ENCODE results near the gene SKI. TPM values are rescaled to one million over a fixed set of nuclear protein-coding genes. Genes with fewer than 3 reads are reported as not detected.
A peak's percentile ranks its signal among the peaks of the same experiment; 100 is the strongest.

Gene SKI
- total RNA-seq, 1 donor from 2014 or later = 78.9 TPM

DNA sequence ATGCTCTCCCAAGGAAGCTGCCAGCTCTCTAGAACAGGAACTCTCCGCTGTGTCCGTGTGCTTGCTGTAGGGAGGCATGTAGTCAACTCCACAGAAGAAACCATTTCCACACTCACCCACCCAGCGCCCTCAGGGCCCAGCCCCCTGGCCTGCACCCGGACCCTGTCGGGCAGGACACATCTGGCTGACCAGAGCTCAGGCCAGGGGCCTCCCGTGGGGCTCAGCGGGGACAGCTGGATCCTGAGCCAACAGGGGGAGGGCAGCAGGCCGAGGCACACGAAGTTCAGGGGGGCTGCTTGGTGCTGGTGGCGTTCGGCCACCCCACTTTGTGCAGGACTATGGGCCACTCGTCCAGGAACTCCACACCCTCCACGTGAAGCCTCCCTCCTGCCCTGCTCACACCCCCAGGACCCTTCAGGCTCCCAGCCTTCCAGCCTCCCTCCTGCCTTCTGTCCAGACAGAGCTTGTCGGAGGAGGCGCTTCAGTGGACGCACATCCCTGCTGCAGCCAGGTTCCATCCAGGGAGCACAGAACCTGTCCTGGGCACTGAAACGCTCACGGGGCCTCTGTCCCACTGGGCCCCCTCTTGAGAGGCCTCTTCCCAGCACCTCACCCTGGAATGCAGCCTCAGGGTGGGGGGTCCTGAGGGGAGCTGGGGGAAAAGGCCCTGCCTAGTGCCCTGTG is 18.6 kb upstream of the SKI start:
- DNase-seq (ENCODE audit: low spot score) = no peak

GRCh38 chr1:2210084-2210653 is 17.9 kb upstream of the SKI start:
- no peak for DNase-seq (ENCODE audit: low spot score)

GRCh38 chr1:2210786-2211185 is 17.3 kb upstream of the SKI start:
- DNase-seq (ENCODE audit: low spot score) = no peak

DNA sequence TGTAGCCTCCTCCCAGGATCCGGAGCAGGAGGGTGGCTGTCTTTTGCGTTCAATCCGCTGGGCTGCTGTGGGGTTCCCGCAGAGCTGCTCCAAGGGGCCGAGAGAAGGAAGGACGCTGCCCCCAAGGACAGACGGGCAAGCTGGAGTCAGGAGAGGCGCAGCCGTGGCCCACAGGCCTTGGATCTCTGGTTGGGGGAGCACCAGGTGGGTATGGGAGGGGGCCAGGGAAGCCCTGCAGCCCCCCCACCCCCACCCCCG is 15.9 kb upstream of the SKI start:
- no peak for DNase-seq (ENCODE audit: low spot score)

DNA sequence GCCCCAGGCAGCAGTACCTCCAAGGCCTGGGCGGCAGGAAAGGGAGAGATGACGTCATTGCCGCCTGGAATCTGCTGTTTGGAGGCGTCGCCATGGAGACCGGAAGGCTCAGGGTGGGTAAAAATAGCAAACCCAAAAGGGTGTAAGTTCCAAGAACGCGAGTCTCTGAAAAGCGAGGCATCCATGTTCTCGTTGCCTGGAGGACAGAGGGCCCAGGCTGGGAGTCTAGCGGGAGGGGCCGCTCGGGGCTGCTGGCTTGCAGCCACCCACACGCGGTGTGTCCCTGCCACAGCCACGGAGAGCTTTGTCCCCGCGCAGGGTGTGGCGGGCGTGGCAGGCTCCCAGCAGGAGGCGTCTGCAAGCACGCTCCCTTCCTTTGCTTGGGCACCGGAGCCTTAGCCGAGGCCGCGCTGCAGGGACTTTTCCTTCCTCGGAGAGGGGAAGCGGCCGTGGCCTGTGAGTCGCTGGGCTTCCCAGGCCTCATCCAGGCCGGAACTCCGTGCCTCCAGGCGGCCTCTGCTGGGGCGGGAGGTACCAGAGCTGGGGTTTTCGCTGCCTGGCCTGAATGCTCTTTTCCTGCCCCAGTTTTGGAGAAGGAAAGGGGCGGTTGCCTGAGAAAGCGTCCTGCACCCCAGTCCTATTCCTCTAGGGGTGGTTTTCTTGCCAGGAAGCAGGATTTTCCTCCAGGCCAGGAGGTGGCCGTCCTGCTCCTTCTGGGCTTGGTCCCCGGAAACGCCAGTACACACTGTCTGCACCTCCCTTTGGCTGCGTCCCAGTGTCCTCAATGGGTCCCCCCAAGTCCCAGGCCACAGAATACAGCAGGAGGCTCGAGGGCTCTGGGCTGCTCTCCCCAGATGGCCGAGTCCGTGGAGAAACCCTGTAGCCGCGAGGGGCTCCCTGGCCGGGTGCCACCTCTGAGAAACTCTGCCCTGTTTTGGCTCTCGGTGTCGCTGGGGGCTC is 15.3 kb upstream of the SKI start:
- DNase-seq (ENCODE audit: low spot score) = peak; percentile 91

DNA sequence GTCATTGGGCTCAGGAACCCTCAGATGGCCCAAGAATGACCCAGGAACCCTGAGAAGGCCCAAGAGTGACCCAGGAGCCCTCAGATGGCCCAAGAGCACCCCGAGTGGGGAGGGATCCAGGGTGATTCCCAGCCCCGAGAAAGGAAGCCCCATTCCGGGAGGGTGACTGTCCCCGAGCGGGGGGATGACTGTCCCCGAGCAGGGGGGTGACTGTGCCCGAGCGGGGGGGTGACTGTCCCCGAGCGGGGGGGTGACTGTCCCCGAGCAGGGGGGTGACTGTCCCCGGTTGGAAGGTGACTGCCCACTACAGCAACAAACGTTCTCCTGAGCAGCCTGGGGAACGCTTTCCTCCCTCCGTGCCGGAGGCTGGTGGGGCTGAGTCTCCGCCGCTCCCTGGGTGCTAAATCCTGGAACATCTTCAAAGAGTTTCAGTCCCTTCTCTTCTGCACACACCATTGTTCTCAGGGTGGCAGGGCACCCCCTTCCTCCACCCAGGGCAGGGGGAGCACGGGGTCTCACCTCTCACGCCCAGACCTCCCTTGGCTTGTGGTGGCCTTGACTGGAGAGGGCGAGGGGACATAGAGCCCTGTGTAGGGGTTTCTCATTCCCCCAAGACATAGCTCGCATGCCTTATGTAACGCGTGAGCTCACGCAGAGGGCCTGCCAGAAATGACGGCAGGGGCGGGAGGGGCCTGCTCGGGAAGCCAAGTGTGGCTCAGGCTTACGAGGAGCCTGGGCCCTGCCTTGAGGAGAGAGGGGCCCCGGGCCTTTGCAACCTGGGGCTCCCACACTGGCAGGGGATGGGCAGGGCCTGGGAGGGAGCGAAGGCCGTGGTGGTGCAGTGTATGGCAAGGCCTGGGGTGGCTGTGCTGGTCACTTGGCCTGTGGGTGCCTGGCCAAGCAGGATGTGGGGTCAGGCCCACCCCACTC is 14.3 kb upstream of the SKI start:
- DNase-seq (ENCODE audit: low spot score) = peak; percentile 78

GRCh38 chr1:2214541-2215241 is 13.4 kb upstream of the SKI start:
- no peak for DNase-seq (ENCODE audit: low spot score)

DNA sequence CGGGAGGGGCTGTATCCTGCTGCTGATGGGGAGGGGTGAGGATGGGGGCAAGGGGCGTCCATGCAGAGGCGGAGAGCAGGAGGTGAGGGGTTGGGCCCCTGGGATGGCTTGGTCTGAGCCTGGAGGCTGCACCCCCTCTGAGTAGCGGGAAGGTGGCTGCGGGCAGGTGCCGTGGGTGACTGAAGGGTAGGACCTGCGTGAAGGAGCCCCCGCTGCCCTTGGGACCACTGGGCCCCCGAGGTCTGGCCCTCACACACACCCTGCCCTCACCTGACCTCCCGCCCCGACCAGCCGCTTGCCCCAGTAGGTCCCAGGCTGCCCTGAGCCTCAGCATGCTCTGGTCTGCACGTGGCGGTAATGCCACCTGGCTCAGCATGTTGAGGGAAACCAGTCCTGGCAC is 12.8 kb upstream of the SKI start:
- DNase-seq (ENCODE audit: low spot score) = no peak

- no peak for DNase-seq (ENCODE audit: low spot score)
Observed at GRCh38 chr1:2215909-2216766, 12.0 kb upstream of the SKI start.

DNA sequence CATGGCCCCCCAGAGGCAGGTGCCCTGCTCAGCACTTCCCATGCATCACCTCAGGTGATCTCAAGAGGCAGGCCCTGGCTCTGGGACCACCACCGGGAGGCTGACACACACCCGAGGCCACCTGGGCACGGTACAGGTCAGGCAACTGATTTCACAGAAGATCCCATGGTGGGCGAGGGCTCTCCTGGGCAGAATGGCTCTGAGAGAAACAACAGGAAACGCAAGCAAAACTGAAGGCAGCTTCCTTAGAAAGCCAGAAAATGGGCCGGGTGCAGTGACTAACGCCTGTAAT is 11.4 kb upstream of the SKI start:
- no peak for DNase-seq (ENCODE audit: low spot score)

DNA sequence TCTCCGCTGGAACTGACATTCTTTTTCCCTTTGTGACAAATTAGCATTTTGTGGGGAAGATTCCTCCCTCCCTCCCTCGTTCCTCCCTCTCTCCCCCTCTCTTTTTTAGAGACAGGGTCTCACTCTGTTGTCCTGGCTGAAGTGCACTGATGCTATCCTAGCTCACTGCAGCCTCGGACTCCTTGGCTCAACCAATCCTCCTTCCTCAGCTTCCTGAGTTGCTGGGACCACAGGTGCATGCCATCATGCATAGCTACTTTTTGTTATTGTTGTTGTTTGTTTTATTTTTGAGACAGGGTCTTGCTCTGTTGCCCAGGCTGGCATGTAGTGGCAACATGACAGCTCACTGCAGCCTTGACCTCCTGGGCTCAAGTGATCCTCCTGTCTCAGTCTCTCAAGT is 6.8 kb upstream of the SKI start:
- DNase-seq (ENCODE audit: low spot score) = no peak

DNA sequence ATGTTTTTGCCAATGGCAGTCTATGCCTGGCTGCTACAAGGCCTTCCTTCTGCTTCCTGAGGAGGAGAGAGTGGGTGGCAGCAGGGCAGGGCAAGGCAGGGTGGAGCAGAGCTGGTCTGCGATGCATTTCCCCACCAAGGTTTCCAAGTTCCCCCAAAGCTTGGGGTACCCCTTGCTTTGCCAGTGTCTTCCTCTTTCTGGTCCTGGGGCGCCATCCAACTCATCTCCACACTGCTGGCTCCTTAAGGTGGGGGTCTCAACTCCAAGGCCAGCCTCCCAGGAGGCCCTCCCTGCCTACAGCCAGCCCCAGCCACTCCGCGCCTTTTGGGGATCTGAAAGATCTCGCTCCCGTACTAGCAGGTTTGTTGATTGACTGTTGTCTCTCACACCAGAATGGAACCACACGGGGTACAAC is 3.9 kb upstream of the SKI start:
- no peak for DNase-seq (ENCODE audit: low spot score)

GRCh38 chr1:2224631-2225428 is 3.3 kb upstream of the SKI start:
- DNase-seq (ENCODE audit: low spot score) = no peak

DNA sequence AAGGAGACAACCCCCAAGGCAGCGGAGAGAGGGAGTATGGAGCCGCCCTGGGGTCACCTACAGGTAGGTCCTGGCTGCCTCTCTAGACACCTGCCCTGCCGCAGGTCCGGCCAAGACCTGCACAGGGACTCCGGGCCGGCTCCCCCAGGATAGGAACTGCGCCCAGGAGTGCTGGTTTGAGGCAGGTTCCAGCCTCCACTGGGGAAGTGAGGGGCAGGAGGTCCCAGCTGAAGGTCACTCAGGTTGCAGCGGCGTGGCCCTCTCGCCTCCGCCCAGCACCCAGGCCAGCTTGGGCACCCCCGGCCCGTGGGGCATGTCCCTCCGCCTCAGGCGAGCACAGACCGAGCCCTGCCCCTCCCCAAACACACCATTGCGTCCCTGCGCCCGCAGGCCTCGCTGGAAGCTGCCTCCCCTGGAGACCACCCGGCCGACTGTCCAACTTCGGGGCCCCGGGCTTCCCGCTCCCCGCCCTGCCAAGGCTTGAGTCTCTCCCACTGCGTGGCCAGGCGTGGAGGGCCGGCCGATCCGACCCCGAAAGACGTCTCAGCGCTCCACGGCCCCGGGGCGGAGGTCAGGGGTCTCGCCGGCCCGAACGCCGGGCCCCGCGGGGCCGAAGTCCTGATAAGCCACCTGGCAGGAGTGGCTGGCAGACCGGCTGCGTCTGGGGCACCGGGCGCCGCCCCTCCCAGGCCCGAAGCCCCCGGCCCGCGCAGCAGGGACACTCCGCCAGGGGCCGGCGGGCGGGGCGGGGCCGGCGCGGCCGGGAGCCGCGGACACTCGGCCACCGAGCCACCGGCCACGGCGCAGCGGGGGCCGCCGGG is 1.4 kb upstream of the SKI start:
- DNase-seq (ENCODE audit: low spot score) = no peak

DNA sequence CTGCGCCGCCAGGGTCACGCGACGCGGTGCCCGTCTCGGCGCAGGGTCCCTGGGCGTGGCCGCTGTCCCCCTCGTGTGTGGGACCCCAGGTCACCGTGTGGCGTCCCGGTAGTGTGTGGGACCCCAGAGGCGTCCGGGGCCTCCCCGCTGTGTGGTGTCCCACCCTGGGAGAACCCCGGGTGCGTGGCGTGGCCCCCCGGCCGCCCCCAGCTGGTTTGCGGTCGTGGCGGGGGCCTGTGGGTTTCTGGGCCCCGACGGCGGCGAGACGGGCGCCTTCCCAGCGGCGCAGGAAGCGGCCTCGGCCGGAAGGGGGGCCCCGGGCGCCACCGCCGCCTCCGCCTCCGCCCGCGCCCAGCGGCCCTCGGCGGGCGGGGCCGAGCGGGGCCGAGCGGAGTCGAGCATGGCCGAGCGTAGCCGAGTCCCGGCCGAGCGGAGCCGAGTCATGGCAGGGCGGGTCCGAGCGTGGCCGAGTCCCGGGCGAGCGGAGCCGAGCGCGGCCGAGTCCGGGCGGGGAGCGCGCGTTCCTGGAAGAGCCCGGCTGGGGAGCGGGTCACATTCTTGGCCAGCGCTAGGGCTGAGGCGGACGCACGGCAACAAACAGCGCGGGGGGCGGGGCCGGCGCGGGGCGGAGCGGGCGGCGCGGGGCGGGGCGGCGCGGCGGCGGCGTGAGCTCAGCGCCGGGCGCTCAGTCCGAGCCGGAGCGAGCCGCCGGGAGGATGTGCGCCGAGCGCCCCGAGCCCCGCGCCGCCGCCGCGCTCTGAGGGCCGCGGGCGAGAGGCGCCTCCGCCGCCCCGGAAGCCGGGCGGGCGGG is 568 bp upstream of the SKI start:
- DNase-seq (ENCODE audit: low spot score) = peak; percentile 96

- no peak for DNase-seq (ENCODE audit: low spot score)
Observed at GRCh38 chr1:2228694-2229036, 546 bp downstream of the SKI start.

DNA sequence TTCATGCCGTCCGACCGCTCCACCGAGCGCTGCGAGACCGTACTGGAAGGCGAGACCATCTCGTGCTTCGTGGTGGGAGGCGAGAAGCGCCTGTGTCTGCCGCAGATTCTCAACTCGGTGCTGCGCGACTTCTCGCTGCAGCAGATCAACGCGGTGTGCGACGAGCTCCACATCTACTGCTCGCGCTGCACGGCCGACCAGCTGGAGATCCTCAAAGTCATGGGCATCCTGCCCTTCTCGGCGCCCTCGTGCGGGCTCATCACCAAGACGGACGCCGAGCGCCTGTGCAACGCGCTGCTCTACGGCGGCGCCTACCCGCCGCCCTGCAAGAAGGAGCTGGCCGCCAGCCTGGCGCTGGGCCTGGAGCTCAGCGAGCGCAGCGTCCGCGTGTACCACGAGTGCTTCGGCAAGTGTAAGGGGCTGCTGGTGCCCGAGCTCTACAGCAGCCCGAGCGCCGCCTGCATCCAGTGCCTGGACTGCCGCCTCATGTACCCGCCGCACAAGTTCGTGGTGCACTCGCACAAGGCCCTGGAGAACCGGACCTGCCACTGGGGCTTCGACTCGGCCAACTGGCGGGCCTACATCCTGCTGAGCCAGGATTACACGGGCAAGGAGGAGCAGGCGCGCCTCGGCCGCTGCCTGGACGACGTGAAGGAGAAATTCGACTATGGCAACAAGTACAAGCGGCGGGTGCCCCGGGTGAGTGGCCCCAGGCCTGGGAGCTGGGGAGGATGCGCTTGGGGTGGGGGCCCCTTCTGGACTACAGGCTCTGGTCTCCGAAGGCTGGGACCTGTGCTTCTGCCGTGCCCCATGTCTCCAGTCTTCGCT is 1.1 kb downstream of the SKI start:
- peak; percentile 81 for DNase-seq (ENCODE audit: low spot score)

All from mucosa of gallbladder (tissue), 1 donor.